HG03095 (cell line): ENCODE measurements around the gene LIM2.
A peak's percentile ranks its signal among the peaks of the same experiment; 100 is the strongest.

Source experiments
- ATAC-seq: cut with Tn5 transposase; IDR thresholded peaks from one replicate; pipeline ENCODE4 v1.9.1; 2021; ENCODE audit warnings: moderate library complexity; ENCODE audit not compliant: unreplicated experiment

LIM2 gene

DNA sequence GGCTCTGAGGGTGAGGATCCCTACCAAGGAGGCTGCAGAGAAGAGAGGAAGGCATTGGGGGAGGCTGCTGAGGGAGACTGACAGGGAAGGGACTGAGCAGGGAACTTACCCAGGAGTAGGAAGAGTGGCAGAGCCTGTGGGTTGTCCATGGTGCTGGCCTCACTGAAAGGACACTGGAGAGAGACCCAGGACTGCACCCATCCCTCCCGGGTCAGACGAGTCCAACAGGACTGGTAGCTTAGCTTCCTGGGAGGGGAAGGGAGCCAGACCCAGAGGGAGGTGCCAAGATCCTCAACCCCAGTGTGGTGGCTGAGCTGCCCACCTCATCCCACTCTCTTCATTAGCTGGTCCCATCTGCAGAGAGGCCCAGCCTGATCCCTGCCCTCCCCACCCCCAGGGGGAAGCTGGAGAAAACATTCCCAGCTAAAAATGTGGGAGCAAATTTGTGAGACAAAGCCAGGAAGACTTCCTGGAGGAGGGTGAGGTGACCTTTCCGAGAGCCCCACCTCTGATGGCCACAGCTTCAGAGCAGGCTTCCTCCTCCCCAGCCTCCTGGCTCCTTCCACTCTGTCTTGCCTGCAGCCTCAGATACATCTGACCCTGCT lies 45.7 kb downstream of the LIM2 start, which contains the start of gene VSIG10L:
VSIG10L (minus strand) TSS at position 164 of the 605 bp plus-strand sequence; CDS start at position 149, 15 bp downstream.
- ATAC-seq: no peak

DNA sequence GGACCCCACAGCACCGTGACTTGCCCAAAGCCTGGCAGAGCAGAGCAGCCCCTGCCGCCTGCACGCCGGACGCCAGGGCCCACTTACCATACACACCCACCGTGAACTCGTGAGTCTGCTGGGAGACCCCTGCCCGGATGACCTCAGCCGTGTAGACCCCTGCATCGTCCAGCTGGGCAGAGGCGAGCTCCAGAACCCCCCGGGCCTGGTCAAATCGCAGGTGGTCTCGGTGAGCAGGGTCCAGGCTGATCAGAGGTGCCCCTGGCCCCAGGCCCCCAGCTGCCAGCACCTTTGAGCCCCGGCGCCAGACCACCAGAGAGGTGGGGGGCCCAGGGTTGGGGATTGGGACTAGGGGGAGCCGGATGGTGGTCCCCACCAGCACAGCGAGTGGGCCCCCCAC lies 46.7 kb downstream of the LIM2 start:
- no peak for ATAC-seq

DNA sequence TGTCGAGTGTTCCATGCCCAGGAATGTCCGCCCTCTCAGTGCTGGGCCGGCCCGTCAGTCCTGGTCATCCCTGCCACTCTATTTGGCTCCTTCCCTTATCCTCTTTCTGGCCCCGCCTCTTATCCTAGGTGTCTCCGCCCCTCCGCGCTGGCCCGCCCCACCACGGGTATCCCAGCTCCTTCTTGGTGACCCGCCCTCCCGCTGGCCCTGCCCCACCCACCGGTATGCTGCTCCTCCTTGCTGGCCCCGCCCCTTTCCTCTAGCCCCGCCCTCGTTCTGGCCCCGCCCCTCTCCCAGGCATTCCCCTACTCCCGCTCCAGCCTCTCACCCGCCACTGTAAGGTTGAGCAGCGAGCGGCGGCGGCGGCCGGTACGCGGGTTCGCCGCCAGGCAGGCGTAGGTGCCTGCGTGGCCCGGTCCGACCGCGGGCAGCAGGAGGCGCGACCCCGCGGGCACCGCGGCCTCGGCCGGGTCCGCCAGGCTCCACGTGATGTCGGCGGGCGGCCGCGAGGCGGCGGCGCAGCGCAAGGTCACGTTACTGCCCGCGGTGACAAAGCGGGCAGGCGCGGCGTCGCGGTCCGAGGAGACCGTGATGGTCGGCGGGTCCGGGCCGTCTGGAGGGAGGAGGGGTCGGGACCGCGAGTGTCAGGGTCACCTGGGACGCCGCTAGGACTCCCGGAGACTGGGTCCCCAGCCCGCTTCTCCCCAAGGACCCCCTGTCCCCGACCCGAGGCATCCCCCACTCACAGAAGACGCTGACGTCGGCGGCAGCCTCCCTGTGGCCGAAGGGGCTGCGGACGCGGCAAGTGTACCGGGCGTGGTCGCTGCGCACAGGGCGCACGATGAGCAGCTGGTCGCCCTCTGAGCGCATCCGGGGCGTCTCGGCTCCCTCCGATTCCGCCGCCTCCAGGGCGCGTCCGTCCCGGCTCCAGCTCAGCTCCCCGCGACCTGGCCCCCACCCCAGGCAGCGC lies 47.8 kb downstream of the LIM2 start:
- ATAC-seq: no peak

DNA sequence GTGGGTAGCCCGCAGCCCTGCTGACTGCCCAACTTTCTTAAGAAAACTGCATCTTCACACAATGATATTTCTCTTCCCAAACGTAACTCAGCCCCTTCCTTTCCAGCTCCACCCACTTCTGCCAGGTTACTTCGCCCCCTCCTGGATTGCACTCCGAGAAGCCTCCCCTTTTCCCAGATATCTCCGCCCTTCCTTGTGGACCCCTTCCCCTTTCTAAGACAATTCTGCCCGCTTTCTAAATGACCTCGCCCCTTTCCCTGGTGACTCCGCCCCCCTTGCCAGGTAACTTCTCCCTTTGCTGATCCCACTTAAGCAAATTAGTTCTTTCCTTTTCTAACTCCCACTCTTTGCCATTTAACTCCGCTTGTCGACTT lies 48.5 kb downstream of the LIM2 start:
- ATAC-seq: no peak

DNA sequence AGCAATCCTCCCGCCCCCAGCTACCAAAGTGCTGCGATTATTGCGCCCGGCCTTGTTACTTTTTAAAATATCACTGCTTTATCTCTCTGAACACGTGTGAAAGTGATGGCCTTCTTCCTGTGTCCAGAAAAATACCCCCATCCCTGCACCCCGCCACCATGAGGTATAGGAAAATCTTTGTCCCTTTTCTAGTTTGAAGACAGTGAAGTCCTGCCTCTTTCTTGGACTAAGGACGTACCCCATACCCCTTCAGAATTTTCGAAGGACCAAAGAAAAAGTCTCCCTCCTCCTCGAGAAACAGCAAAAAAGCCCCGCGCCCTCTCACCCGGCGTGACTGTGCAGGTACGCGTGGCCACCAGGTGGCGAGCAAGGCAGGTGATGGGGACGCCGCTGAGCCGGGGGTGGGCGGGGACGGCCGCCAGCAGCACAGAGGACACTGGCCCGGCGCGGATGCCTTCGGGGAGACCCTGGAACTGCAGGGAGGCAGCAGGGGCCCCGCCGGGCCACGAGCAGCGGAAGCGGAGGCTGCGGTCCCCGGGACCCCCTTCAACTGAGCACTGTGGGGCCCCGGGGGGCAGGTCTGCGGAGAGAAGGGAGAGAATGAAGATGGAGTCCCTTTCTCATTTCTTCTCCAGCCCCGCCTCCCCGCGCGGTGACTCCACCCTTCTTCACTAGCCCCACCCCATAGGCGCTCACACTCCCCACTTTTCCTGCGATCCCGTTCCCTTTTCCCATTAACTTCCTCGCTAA lies 49.0 kb downstream of the LIM2 start:
- ATAC-seq: peak; percentile 55

DNA sequence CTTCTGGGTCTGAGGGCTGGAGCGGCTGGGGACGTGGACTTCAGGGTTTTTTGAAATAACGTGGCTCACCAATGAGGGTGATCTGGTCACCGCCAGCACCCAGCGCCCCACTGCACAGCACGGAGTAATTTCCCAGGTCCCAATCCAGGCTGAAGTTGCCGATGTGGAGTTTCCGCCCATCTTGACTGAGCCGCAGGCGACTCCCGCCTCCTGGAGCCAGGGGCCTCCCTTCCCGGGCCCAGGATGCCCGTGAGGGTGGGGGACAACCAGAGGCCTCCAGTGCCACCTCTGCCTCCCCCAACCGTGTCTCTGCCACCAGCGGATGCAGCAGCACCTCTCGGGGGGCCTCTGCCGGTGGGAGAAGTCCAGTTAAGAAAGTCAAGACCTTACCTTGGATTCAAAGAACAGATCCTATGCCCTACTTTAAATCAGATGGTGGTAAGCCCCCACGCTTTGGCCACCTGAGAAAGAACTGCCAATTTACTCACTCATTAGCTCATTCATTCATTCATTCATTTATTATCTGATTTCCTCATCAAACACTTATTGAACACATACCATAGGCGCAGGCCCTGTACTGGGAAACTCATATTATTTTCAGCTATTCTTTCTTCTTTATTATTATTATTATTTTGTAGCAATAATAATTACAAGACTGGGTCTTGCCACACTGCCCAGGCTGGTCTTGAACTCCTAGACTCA lies 49.8 kb downstream of the LIM2 start:
- no peak for ATAC-seq

DNA sequence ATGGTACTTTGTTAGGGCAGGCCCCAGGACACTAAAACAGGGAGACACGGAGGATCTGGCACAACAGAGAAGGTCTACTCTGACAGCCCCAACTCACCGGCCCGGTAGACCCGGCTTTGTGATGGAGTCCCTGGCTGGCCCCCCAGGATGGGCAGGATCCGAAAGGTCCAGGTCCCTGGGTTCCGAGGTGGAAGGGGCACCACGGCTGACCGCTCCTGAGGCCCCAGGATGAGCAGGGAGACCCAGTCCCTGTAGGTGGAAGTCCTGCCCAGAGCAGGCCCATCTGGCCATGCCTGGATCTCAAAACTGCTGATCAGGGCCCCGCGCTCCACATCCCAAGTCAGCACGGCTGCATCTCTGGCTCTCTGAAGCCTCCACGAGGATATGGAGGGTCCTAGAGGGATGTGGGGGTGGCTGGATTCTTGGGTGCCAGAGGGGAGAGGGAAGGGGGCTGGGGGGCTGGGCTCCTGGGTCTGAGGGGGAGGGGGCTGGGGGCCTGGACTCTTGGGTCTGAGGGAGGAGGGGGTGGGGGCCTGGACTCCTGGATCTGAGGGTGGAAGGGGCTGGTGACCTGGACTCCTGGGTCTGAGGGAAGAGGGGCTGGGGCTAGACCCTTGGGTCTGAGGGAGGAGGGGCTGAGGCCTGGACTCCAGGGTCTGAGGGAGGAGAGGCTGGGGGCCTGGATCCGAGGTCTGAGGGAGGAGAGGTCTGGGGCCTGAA lies 50.5 kb downstream of the LIM2 start:
- no peak for ATAC-seq

DNA sequence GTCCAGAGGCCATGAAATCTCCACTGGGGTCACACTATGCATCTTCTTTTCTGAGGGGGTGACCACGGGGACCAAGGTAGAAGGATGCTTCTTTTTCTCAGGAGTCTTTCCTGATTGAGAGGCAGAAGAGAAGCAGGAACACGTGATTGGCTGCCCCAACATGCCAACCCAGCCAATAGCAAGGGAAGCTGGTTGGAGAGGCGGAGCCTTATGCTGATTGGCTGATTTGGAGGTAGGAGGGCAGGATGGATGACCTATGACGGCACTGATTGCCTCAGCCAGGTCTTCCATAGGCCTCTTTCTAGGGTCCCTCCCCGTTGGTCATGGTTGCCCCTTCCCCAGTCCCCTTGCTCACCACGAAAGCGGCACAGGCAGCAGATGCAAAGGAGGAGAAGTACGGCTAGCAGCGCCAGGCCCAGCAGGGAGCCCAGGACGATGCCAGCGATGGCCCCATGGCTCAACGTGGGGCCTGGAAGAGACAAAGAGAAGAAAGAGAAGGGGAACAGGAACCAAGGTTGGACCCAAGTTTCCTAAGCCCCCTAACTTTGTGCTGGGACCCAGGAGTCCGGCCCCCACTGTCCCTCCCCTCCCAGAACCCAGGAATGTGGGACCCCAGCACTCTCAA lies 53.8 kb downstream of the LIM2 start:
- no peak for ATAC-seq

DNA sequence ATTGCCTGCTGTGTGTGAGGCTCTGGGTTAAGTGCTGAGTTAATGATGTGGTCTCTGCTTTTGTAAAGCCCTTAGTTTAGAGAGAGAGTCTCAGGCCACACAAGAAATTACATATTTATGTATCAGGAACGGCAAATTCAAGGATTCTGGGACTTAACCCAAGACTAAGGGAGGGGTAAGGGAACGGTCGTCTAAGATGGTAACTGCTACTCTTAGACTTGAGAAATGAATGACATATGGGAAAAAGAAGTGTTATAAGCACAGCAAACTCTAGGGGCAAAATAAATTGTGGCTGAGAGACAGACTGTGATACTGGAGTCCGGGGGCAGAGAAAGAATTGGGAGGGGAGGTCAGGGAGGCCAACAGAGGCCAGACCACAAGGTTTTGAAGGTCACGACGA lies 56.1 kb downstream of the LIM2 start:
- ATAC-seq: no peak

DNA sequence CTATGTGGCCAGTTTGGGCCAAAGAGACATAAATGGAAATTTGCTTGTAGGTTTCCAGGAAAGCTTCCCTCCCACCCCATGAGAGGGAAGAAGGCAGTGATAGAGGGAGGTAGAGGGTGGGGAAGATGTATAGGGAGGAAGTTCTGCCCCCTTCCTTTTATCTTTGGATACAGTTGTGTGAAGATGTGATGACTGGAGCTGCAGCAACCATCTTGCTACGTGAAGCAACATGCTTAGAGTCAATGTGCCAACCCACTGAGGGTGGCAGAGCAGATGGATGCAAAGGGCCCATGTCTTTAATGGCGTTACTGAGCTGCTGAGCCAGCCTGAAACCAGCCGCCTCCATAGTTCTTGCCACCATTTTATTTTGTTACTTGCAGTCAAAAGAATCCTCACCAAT lies 56.6 kb downstream of the LIM2 start:
- no peak for ATAC-seq

DNA sequence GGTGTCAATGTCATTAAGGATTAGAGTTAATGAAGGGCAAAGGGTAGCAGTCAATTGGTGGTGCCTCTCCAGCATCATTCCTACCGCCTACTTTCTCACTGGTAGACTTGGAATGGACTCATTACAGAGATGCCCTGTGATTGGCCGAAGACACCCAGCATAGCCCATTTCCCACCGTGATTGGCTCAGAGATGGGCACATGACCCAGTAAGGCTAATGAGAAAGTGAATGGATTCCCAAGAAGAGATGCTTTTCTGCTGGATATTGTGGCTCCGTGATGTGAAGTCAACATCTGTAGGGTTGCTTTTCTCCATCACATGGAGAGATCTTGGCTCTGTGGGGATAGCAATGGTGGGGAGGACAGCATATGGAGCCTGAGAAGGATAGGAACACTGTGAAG lies 57.4 kb downstream of the LIM2 start:
- no peak for ATAC-seq
